ENCODE data around the gene DCAF8L1. TPM values are rescaled to one million over a fixed set of nuclear protein-coding genes. Genes with fewer than 3 reads are reported as not detected.
"Not testable (repeated sequence)": the region's sequence is repeated elsewhere in the genome, so short reads cannot be mapped to it uniquely, and the experiment has no call there.

The DCAF8L1 gene
- total RNA-seq, 2 experiments from 2014 or later: not detected

- Mint-ChIP-seq H3K36me3 (ENCODE audit: low read depth) (no peaks in the 10 kb centered on the region), H3K4me3 (no peak overlapping the region), H3K27me3 (no peaks in the 10 kb centered on the region), H3K27ac (no peak overlapping the region), H3K4me1 (ENCODE audit: low read depth) (no peaks in the 10 kb centered on the region), H3K9me3 (no peaks in the 10 kb centered on the region)
- CTCF ChIA-PET: no interaction called here
- TF ChIP-seq CTCF (IDR thresholded peaks at IDR 0.05): no peak
- no peak for DNase-seq
- no peak for ATAC-seq
- intact Hi-C loops (cut with micrococcal nuclease): no loop called here
- POLR2A ChIA-PET: no interaction called here
Observed at GRCh38 chrX:27976284-27976683, 5.0 kb downstream of the DCAF8L1 start.

- Mint-ChIP-seq H3K4me1 (ENCODE audit: low read depth) (no peaks in the 10 kb centered on the region), H3K4me3 (no peak overlapping the region), H3K9me3 (peaks cover 2% of the 10 kb centered on the region), H3K36me3 (ENCODE audit: low read depth) (no peaks in the 10 kb centered on the region), H3K27me3 (no peaks in the 10 kb centered on the region), H3K27ac (no peak overlapping the region)
- intact Hi-C loops (cut with micrococcal nuclease): no loop called here
- no peak for TF ChIP-seq CTCF (IDR thresholded peaks at IDR 0.05)
- POLR2A ChIA-PET: no interaction called here
- CTCF ChIA-PET: no interaction called here
- no peak for ATAC-seq
- DNase-seq: no peak
Observed at GRCh38 chrX:27968878-27969277, 12.4 kb downstream of the DCAF8L1 start.

DNA sequence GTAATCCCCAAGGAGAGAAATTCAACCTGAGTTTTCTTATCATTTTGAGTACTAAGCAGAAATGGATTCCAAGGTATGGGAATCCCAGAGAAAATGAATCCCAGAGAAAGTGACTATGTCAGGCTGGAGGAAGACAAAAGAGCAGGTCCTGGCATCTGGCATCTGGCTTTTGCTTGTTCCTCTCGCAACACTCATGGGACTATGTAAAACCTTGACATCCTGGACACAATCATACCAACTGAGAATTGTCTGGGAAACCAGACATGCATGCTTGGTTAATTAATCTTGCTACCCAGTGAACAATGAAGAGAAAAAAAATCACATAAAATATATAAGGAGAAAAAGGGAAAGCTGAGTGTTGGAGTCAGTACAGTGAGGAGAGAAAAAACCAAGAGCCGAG lies 12.9 kb downstream of the DCAF8L1 start:
- CTCF ChIA-PET: no interaction called here
- no peaks in the 10 kb centered on the region for H3K36me3 Mint-ChIP-seq (ENCODE audit: low read depth)
- ATAC-seq (no peak), DNase-seq (no peak)
- no peak overlapping the region for H3K4me3 Mint-ChIP-seq
- H3K9me3 Mint-ChIP-seq: peaks cover 2% of the 10 kb centered on the region
- POLR2A ChIA-PET: no interaction called here
- H3K4me1 Mint-ChIP-seq (ENCODE audit: low read depth): no peaks in the 10 kb centered on the region
- H3K27ac Mint-ChIP-seq: no peak overlapping the region
- no peaks in the 10 kb centered on the region for H3K27me3 Mint-ChIP-seq
- intact Hi-C loops (cut with micrococcal nuclease): no loop called here
- TF ChIP-seq CTCF (IDR thresholded peaks at IDR 0.05): no peak

GRCh38 chrX:27966955-27967354 lies 14.3 kb downstream of the DCAF8L1 start:
- DNase-seq: no peak
- TF ChIP-seq CTCF (IDR thresholded peaks at IDR 0.05): no peak
- Mint-ChIP-seq H3K9me3 (peaks cover 3% of the 10 kb centered on the region), H3K27me3 (no peaks in the 10 kb centered on the region), H3K36me3 (ENCODE audit: low read depth) (no peaks in the 10 kb centered on the region), H3K4me3 (no peak overlapping the region), H3K27ac (no peak overlapping the region), H3K4me1 (ENCODE audit: low read depth) (no peaks in the 10 kb centered on the region)
- no peak for ATAC-seq
- POLR2A ChIA-PET: no interaction called here
- CTCF ChIA-PET: no interaction called here
- intact Hi-C loops (cut with micrococcal nuclease): no loop called here

- no peak for TF ChIP-seq CTCF (IDR thresholded peaks at IDR 0.05)
- intact Hi-C loops (cut with micrococcal nuclease): no loop called here
- H3K4me1 Mint-ChIP-seq (ENCODE audit: low read depth): no peaks in the 10 kb centered on the region
- ATAC-seq (no peak), DNase-seq (no peak)
- peaks cover 3% of the 10 kb centered on the region for H3K9me3 Mint-ChIP-seq
- H3K27ac Mint-ChIP-seq: no peak overlapping the region
- no peaks in the 10 kb centered on the region for H3K36me3 Mint-ChIP-seq (ENCODE audit: low read depth)
- H3K4me3 Mint-ChIP-seq: no peak overlapping the region
- CTCF ChIA-PET: no interaction called here
- POLR2A ChIA-PET: no interaction called here
- no peaks in the 10 kb centered on the region for H3K27me3 Mint-ChIP-seq
Observed at GRCh38 chrX:27966492-27966891, 14.8 kb downstream of the DCAF8L1 start.

DNA sequence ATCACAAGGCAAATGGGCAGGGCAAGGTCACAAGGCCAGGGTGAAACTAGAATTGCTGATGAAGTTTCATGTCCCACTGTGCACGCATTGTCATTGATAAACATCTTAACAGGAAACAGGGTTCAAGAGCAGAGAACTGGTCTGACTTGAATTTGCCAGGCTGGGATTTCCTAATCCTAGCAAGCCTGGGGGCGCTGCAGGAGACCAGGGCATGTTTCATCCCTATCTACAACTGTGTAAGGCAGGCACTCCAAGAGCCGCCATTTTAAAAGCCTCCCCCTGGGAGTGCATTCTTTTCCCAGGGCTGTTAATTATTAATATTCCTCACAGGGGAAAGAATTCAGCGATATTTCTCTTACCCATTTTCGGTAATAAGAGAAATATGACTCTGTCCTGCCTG lies 15.9 kb downstream of the DCAF8L1 start:
- H3K9me3 Mint-ChIP-seq; H3K36me3 Mint-ChIP-seq (ENCODE audit: low read depth); ATAC-seq; DNase-seq; POLR2A ChIA-PET; H3K27ac Mint-ChIP-seq; H3K4me3 Mint-ChIP-seq; H3K4me1 Mint-ChIP-seq (ENCODE audit: low read depth); H3K27me3 Mint-ChIP-seq; CTCF ChIA-PET; intact Hi-C loops (cut with micrococcal nuclease): not testable (repeated sequence)

All from activated CD8-positive, alpha-beta T cell treated with anti-CD3 and anti-CD28 coated beads for 36 hours (primary cell).